ENCODE measurements around the gene GPR4. TPM values are rescaled to one million over a fixed set of nuclear protein-coding genes. Genes with fewer than 3 reads are reported as not detected.

GPR4 gene
- polyA plus RNA-seq, 1 donor from 2014 or later: 0.25 TPM

GRCh38 chr19:45593520-45593919 is 8.5 kb downstream of the GPR4 start:
- no peak overlapping the region for H3K9ac ChIP-seq (ENCODE audit: low read length)
- H3F3A ChIP-seq (ENCODE audit: insufficient read depth, low read length, poor library complexity, severe bottlenecking): no peaks in the 10 kb centered on the region
- H3K9me3 ChIP-seq (ENCODE audit: low read length): no peaks in the 10 kb centered on the region
- H4K20me1 ChIP-seq (ENCODE audit: insufficient read depth): no peaks in the 10 kb centered on the region
- H3K9me2 ChIP-seq (ENCODE audit: insufficient read depth, low read length): no peaks in the 10 kb centered on the region
- no peaks in the 10 kb centered on the region for H3K79me2 ChIP-seq (replicated peaks; ENCODE audit: insufficient read depth, low read length)
- no peaks in the 10 kb centered on the region for H3K36me3 ChIP-seq (ENCODE audit: insufficient read depth, low read length)
- H2AFZ ChIP-seq (ENCODE audit: low read depth, low read length): no peak overlapping the region
- peaks cover 55% of the 10 kb centered on the region for H3K27me3 ChIP-seq (ENCODE audit: insufficient read depth, low read depth, low read length)
- no peak overlapping the region for H3K27ac ChIP-seq (ENCODE audit: low read length)
- no peak overlapping the region for H3K4me3 ChIP-seq (ENCODE audit: low read length)
- no peak for TF ChIP-seq CTCF (IDR thresholded peaks at IDR 0.05; ENCODE audit: poor library complexity, severe bottlenecking)
- TF ChIP-seq TAF1 (IDR thresholded peaks at IDR 0.05; ENCODE audit: low read depth): no peak
- no peak for TF ChIP-seq RAD21 (conservative IDR thresholded peaks at IDR 0.05)
- no peak for TF ChIP-seq SMC3 (conservative IDR thresholded peaks at IDR 0.05; ENCODE audit: poor library complexity)
- no peak for TF ChIP-seq EZH2 (IDR thresholded peaks at IDR 0.05; ENCODE audit: borderline replicate concordance, insufficient read depth, low read length, poor library complexity, severe bottlenecking)
- no peak for TF ChIP-seq MXI1 (conservative IDR thresholded peaks at IDR 0.05; ENCODE audit: poor library complexity, severe bottlenecking)
- no peak for TF ChIP-seq EP300 (conservative IDR thresholded peaks at IDR 0.05; ENCODE audit: poor library complexity, severe bottlenecking)
- TF ChIP-seq REST (IDR thresholded peaks at IDR 0.05; ENCODE audit: borderline replicate concordance): no peak
- TF ChIP-seq POLR2AphosphoS5 (IDR thresholded peaks at IDR 0.05): no peak
- no peak overlapping the region for H3K4me2 ChIP-seq (ENCODE audit: low read length)

- no peak overlapping the region for H3K9ac ChIP-seq (ENCODE audit: low read length)
- no peaks in the 10 kb centered on the region for H4K20me1 ChIP-seq (ENCODE audit: insufficient read depth)
- no peak overlapping the region for H3K4me3 ChIP-seq (ENCODE audit: low read length)
- H3K9me3 ChIP-seq (ENCODE audit: low read length): no peaks in the 10 kb centered on the region
- TF ChIP-seq RAD21 (conservative IDR thresholded peaks at IDR 0.05) (no peak), EZH2 (IDR thresholded peaks at IDR 0.05; ENCODE audit: borderline replicate concordance, insufficient read depth, low read length, poor library complexity, severe bottlenecking) (no peak), MXI1 (conservative IDR thresholded peaks at IDR 0.05; ENCODE audit: poor library complexity, severe bottlenecking) (no peak), REST (IDR thresholded peaks at IDR 0.05; ENCODE audit: borderline replicate concordance) (no peak), TAF1 (IDR thresholded peaks at IDR 0.05; ENCODE audit: low read depth) (no peak), POLR2AphosphoS5 (IDR thresholded peaks at IDR 0.05) (no peak), CTCF (IDR thresholded peaks at IDR 0.05; ENCODE audit: poor library complexity, severe bottlenecking) (no peak)
- no peak overlapping the region for H2AFZ ChIP-seq (ENCODE audit: low read depth, low read length)
- H3K4me2 ChIP-seq (ENCODE audit: low read length): no peak overlapping the region
- H3K79me2 ChIP-seq (replicated peaks; ENCODE audit: insufficient read depth, low read length): no peaks in the 10 kb centered on the region
- peaks cover 44% of the 10 kb centered on the region for H3K27me3 ChIP-seq (ENCODE audit: insufficient read depth, low read depth, low read length)
- H3K36me3 ChIP-seq (ENCODE audit: insufficient read depth, low read length): no peaks in the 10 kb centered on the region
- no peaks in the 10 kb centered on the region for H3F3A ChIP-seq (ENCODE audit: insufficient read depth, low read length, poor library complexity, severe bottlenecking)
- H3K27ac ChIP-seq (ENCODE audit: low read length): no peak overlapping the region
- H3K9me2 ChIP-seq (ENCODE audit: insufficient read depth, low read length): no peaks in the 10 kb centered on the region
These were observed 9.6 kb downstream of the GPR4 start for GRCh38 chr19:45592366-45592765.
